H1 (cell line): ENCODE data around the gene UBR1. TPM values are rescaled to one million over a fixed set of nuclear protein-coding genes. Genes with fewer than 3 reads are reported as not detected.

Experiments
- ASH2L ChIP-seq: fragments of 200-600, 300-600 bp; sonication (generic); IDR thresholded peaks from one replicate; pipeline ENCODE4 v1.7.1; 2017; ENCODE audit warnings: low read length
- FOSL1 ChIP-seq: IDR thresholded peaks from 2 replicates; pipeline ENCODE4 v1.6.1; 2011; ENCODE audit warnings: mild to moderate bottlenecking, low read depth, low read length, moderate library complexity; ENCODE audit not compliant: insufficient read depth
- KDM1A ChIP-seq: fragments of 200-600, 300-600 bp; sonication (generic); IDR thresholded peaks from 2 replicates; pipeline ENCODE4 v1.7.1; 2016; ENCODE audit warnings: mild to moderate bottlenecking, low read length, borderline replicate concordance
- POLR2AphosphoS5 ChIP-seq: IDR thresholded peaks from 2 replicates; pipeline ENCODE4 v1.6.1; 2011; ENCODE audit warnings: low read depth, low read length
- RNF2 ChIP-seq: fragments of 200-900, 300-1000 bp; sonication (generic); IDR thresholded peaks from 2 replicates; pipeline ENCODE4 v1.7.1; 2016; ENCODE audit warnings: borderline replicate concordance, low read depth, mild to moderate bottlenecking, antibody characterized with exemption, low read length; ENCODE audit not compliant: poor library complexity, severe bottlenecking; ENCODE audit errors: missing control alignments
- polyA plus RNA-seq, 7 experiments: library from polyadenylated mRNA; depleted of rRNA in 3 of 7; stranded (reverse) in 5 of 7; unstranded in 2 of 7; fragments of >200 nt in 5 of 7; fragments of 200-250 nt in 2 of 7; gene quantifications; 1 replicate in 5 of 7; 2 replicates in 1 of 7; 4 replicates in 1 of 7; pipeline versions ENCODE4 v1.2.1 to v1.2.3, GENCODE V29; 2011 to 2013; ENCODE audit warnings: missing spikeins in 2 of 7, mixed read lengths in 2 of 7
- total RNA-seq: library from RNA; stranded (reverse); fragmentation: NEBNext Ultra II Directional; extraction: Animal tissue kit (Norgen Biotek cat#: 25700); gene quantifications from 2 replicates; pipeline ENCODE4 v1.2.1, GENCODE V29; 2021

Gene UBR1
- total and polyA plus RNA-seq, 2 of the 8 experiments (the other 6 are each of a cell fraction or from before 2014, with no cell fraction given), result 3.7 to 18.7 TPM

DNA sequence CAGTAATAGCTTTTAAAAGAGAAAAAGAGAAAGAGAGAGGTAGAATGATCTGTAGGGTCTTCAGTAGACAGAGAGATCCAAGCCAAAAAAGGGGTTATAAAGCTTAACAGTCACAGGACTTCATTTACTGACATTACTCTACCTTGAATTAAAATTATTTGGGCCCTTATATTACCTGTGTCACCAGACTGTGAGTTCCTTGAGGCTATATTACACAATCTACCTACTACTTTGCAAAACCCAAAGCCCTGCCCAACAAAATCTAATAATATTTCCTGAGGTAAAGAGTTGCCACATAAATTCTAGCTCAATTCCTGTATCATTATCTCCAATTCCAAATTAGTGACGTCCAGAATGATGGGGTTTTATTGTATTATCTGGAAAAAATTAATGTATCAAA is 1.9 kb downstream of the UBR1 start (continued):
- TF ChIP-seq POLR2AphosphoS5, result no peak
- TF ChIP-seq FOSL1, result no peak
- no peak for TF ChIP-seq RNF2
- no peak for TF ChIP-seq ASH2L
- no peak for TF ChIP-seq KDM1A
